NCI-H2196 (cell line): ENCODE data around the gene DNMT1.
"Not testable (repeated sequence)": the region's sequence is repeated elsewhere in the genome, so short reads cannot be mapped to it uniquely, and the experiment has no call there.

Experiments
- DNase-seq: peaks from one replicate; lab custom pipeline; 2025; ENCODE audit not compliant: unreplicated experiment; lab: John Stamatoyannopoulos, UW

Gene DNMT1

GRCh38 chr19:10184636-10185035 is 10.1 kb downstream of the DNMT1 start:
- DNase-seq, result no peak

DNA sequence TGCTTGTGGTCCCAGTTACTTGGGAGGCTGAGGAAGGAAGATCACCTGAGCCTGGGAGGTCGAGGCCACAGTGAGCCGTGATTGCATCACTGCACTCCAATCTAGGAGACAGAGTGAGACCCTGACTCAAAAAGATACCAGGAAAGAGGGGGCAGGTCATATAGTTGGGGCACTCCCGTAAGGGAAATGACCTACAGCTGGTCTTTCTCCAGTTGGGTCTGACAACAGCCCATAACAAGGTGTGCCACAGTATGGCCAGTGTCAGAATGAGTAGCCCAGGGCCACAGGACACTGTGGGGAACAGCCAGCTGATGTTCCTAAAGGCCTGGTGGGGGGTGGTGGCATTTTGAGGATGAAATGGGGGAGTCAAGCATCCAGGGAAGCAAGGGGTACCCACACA is 10.8 kb downstream of the DNMT1 start:
- DNase-seq, result no peak

- no peak for DNase-seq
Measured at GRCh38 chr19:10182847-10183246, 11.9 kb downstream of the DNMT1 start.

DNA sequence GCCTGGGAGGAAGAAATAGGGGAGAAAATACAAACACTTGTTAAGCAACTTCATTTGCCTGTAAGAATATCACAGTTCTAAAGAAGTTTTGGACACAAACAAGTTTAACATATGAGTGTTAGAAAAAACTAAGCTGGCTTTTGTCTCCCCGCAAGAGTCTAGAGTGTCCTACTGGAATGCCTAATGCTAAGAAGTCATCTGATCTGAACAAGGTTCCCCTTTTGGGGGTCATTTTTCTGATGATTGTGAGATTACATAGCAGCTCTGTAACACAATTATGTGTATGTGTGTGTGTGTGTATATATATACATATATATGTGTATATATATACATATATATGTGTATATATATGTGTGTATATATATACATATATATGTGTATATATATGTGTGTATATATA is 12.7 kb downstream of the DNMT1 start:
- DNase-seq, result no peak

- DNase-seq, result no peak
Measured at GRCh38 chr19:10180459-10180858, 14.3 kb downstream of the DNMT1 start.

DNA sequence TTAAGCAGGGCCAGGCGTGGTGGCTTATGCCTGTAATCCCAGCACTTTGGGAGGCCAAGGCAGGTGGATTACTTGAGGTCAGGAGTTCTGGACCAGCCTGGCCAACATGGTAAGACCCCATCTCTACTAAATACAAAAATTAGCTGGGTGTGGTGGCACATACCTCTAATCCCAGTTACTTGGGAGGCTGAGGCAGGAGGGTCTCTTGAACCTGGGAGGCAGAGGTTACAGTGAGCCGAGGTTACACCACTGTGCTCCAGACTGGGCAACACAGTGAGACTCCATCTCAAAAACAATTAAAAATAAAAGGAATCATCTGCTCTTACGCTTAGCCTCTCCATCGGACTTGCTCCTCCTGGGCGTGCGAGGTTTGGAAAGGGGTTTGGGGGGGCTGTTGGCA is 14.7 kb downstream of the DNMT1 start:
- not testable (repeated sequence) for DNase-seq

GRCh38 chr19:10173527-10173926 is 21.2 kb downstream of the DNMT1 start:
- no peak for DNase-seq

DNA sequence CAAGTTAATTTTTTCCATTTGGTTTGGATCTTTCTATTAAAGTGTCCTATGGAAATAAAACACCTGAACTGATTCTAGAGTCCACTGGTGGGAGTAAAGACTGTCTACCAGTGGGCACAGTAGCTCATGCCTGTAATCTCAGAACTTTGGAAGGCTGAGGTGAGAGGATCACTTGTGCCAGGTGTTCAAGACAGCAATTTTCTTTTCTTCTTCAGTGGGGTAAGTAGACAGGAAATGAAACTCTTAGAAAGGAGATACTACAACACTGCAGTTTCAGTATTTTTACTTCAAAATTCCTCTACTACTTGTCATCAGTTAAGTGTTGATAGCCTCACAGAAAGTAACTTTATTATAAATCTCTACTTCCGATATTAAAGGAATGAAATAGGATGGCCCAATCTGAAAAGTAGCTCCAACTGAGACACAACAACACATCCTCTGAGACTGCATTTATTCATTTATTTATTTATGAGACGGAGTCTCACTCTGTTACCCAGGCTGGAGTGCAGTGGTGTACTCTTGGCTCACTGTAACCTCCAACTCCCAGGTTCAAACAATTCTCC is 26.3 kb downstream of the DNMT1 start:
- no peak for DNase-seq

DNA sequence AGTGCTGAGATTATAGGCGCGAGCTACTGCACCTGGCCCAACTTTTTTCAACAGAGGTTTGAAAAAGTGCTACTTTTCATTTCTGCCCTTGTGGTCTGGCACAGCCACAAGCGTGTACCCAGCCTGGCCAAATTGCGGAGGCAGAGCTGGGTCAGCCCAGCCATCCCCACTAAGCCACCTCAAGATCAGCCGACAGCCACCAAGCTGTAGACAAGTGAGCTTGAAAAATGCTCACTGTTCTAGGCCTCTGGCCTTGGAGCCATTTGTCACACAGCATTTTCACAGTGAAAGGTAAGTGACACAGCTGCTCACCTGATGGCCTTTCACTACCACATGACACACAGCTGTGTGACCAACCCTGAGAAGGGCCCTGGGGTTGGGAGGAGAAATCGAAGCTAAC is 27.3 kb downstream of the DNMT1 start:
- no peak for DNase-seq

DNA sequence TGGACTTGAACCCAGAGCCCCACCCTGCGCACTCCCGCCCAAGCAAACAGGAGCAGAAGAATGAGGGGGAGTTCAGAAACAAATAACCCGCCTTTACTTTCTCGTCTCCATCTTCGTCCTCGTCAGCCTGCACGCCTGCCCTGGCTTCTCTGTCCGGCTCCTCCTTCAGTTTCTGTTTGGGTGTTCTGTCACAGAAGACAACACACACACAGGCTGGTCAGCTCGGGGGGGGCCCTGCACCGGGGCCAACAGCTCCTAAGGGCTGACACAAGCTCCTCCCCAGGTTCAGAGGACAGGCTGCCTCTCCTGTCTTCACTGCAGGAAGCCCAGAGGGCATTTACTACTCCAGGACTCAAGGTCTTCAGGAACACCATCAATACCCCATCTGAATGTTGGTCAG is 28.3 kb downstream of the DNMT1 start:
- not testable (repeated sequence) for DNase-seq

DNA sequence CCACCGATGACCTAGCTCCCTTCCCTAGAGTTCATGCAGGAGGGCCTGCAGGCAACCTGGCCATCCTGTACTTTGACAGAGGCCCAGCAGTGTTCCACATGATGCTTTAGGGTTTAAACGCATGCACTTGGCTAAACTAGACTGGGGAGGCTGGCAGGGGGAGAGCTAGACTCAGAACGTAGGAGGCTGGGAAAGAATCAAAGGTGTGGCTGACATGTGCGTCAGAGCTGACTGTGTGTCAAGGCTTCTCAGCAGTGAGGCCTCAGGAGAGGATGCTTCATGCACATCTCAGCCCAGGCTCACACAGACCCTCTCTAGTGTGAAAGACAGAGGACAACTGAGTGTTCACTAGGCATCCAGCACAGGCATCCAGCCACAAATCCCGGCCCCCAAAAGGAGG is 28.7 kb downstream of the DNMT1 start:
- no peak for DNase-seq

- no peak for DNase-seq
Measured at GRCh38 chr19:10163536-10163935, 31.2 kb downstream of the DNMT1 start.

DNA sequence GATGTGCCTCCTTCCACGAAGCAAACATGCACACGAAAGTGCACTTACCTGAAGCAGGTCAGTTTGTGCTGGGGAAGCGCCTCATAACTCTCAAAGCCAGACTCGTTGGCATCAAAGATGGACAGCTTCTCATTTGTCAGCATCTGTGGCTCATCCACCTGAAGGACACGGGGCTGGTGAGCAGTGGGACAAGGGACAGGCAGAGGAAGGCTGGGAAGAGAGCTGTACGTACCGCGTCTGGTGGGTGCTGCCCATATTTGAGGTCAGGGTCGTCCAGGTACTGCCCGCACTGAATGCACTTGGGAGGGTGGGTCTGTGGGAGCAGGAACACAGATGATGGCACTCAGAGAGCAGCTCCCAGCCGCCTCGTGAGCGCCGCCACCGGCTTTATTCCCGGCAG is 35.1 kb downstream of the DNMT1 start:
- DNase-seq, result no peak

DNA sequence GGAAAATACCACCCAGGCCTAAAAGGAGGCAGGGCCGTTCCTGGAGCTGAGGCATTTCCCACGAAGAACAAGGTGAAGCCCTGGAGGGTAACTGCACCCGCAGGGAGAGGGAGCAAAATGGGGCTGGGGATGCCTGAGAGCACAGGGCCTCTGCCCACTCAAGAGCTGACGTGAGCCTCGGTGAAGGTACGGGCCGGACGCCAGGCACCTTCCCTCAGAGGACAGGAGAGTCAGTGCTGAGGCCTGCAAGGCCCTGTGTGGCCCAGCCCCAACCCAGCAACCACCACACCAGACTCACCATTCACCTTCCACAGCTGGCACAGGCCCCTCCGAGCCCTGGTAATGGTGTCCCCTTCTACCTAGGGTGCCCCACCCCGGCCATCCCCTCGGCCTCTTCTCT is 36.3 kb downstream of the DNMT1 start:
- DNase-seq, result no peak

DNA sequence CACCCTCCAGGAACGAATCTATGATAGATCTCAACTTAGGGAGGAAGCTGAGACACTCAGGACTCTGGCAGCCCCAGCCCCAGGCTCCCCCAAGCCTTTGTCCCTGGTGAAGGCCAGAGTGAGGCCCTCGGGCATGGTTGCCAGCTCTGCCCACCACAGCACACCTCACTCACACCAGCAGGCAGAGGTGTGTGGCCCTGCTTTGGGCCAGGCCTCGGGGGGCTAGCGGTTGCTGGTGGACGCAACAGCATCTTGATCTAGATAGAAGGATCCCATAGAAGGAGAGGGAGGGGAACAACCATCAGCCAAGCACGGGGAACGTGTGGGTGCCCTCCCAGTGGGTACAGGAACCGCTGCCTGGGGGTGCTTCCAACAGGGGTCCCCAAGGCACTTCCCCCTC is 36.7 kb downstream of the DNMT1 start:
- no peak for DNase-seq

DNA sequence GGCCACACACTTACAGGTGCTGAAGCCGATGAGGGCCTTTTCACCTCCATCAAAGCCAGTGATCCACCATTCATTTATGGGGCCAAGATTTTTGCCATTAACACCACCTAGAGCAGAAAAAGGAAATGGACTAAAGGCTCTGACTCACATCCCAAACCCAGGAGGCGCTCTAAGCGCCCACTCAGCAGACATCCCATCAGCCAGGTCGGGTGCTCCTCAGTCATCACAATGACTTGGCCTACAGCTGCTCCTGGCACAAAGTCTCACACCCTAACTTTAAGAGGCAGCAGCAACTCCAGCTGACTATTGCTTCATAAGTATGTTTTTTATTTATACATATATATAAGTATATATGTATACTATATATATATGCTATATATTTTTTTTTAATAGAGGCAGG is 38.9 kb downstream of the DNMT1 start:
- no peak for DNase-seq

DNA sequence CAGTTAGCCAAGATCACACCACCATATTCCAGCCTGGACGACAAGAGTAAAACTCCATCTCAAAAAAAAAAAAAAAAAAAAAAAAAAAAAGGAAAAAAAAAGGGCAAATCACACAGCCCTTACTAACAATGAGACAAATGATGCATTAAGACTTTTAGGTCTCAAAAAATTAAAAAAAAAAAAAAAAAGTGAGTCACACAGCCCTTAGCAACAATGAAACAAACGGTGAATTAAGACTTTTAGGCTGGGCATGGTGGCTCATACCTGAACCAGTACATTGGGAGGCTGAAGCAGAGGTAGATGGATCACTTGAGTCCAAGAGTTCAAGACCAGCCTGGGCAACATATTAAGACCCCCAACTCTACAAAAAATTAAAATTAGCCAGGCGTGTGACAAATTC is 42.7 kb downstream of the DNMT1 start:
- no peak for DNase-seq

DNA sequence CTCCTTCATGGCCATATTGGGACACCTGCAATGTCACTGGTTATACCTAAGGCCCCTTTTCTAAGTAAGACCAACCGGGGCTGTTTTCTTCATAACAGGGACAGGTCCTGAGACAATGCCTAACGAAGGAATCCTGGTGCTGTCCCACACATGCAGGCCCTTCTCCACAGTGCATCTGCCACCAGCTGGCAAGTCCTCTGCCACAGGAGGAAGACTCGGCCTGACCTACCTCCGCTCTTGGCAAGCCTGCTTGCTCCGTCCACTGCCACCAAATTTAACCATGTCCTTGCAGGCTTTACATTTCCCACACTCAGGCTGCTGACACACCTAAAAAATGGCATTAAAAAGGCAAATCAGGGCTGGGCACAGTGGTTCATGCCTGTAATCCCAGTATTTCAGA is 43.2 kb downstream of the DNMT1 start:
- no peak for DNase-seq

- no peak for DNase-seq
Measured at GRCh38 chr19:10149427-10149826, 45.3 kb downstream of the DNMT1 start.

GRCh38 chr19:10146142-10146541 is 48.6 kb downstream of the DNMT1 start:
- DNase-seq, result no peak

DNA sequence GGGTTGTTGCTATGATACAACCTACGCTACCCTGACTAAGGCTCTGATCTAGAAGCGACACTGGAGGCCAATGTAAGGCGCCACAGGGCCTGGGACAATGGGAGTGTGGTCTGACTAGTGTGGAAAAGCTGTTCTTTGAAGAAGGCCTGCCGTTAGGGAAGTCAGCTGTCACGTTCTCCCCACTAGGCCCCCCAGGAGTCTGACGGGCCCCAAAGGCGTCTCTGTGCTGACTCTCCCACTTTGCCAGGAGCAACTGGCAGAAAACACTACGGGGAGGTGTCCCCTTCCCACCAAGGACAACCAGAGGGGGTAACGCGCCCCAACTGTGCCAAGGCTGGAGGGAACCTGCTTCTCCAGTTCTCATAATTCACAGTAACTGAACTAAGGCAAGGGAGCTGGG is 49.7 kb downstream of the DNMT1 start:
- no peak for DNase-seq

GRCh38 chr19:10144361-10144760 is 50.4 kb downstream of the DNMT1 start:
- DNase-seq, result no peak

DNA sequence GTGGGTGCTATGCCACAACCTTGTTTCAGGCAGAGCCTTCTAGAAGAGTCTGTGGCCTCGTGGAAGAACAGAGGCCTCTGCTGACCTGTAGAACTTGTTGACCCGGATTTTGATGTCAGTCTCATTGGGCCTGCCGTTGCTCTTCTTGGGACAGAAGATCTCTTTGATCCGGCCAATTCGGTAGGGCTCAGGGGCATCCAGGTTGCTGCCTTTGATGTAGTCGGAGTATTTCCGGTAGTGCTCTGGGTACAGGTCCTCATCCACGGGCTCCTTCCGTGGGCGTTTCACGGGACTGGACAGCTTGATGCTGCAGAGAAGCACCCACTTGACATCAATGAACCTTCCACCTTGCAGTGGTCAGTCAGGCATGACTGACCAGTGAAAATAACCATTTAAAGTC is 51.1 kb downstream of the DNMT1 start:
- DNase-seq, result no peak
